Measurements from ENCODE around the gene UQCR11.
A peak's percentile ranks its signal among the peaks of the same experiment; 100 is the strongest.
"Not testable (repeated sequence)": the region's sequence is repeated elsewhere in the genome, so short reads cannot be mapped to it uniquely, and the experiment has no call there.

UQCR11 gene

GRCh38 chr19:1605236-1606137, at the start of gene UQCR11:
UQCR11 (minus strand) TSS chr19:1605462; CDS start chr19:1605409, 53 bp downstream.
- peak; percentile 81 for DNase-seq

- DNase-seq: no peak
Measured at GRCh38 chr19:1654178-1654792, 49.0 kb upstream of the UQCR11 start.

DNA sequence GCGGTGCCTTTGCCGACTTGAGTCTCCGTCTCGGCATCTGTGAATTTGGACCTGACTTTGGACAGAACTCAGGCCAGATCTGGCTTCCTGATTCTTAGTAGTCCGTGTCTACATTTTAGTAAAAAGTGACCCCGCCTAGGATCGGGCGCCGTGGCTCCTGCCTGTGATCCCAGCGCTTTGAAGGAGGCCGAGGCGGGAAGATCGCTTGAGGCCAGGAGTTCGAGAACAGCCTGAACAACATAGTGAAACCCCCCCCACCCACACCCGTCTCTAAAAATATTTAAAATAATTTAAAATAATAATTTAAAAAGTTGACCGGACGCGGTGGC, 48.0 kb upstream of the UQCR11 start:
- peak; percentile 52 for DNase-seq

DNA sequence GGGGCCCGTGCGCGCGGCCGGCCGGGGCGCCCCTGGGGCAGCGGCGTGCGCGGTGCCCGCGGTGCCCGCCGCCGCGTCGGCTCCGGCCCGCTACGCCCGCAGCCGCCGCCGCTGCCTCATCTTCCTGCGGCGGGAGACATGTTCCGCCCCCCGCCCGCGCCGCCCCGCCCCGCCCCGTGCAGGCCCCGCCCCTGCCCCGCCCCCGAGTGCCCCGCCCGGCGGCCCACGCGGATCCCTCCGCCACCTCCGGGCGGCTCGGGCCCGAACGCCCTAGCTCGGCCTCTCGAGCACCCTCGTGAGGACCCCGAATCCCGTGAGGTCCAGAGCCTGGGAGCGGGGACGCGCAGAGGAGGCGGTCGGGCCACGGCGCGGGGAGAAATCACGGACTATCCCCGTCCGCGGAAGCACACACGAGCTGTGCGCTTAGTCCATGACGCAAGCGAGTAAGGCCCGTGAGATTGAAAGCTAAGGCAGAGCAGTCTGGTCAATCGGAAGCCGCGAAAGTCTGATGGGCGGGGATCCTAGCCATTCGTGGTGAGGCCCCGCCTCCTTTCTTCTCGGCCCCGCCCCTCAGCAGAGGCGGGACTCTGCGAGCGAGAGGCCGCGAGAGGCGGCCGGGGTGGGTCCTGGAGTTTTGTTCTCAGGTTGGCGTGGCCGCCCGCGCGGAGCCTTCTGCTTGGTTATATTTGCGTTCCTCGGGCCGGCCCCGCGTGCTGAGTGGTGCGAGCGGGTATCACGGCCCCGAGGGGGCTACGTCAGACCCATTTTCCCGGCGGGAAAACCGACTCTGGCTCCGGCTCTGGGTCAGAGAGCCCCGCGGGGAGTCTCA, 47.4 kb upstream of the UQCR11 start, which contains the start of gene TCF3:
Gene TCF3, minus strand, starts transcription at position 145 of the 829 bp plus-strand sequence. CDS start 2,367 bp downstream, outside the sequence.
- DNase-seq: peak; percentile 90

DNA sequence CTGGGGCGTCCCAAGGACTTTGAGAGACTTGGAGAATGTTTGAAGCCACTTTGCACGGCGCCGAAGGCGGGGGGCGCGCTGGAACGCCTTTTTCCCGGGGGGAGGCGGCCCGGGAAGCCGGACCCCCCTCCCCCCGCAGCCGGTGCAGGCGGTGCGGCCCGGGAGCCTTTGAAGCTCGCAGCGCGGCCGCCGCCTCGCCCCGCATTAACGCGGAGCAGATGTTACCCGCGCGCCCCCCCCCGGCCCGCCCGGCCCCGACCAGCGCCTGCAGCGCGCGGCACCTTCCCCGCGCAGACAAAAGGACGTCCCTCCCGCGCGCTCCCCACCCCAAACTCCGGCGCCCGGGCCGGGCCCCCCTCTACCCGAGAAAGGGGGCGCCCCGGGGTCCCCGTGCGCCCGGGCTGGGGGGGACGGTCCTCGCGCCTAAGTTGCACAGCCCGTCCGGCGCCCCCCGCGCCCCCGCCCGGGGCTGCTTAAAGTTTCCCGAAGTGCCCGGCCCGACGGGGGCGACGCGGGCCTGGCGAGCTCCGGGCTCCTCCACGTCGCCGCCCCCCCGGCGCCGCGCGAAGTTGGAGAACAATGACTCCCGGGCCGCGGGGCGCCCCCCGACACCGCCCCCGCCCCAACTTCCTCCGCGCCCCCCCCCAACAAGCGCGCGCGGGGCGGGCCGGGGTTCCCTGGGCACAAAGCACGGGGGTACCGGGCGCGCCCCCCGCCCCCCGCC, 46.5 kb upstream of the UQCR11 start:
- peak; percentile 12 for DNase-seq

DNA sequence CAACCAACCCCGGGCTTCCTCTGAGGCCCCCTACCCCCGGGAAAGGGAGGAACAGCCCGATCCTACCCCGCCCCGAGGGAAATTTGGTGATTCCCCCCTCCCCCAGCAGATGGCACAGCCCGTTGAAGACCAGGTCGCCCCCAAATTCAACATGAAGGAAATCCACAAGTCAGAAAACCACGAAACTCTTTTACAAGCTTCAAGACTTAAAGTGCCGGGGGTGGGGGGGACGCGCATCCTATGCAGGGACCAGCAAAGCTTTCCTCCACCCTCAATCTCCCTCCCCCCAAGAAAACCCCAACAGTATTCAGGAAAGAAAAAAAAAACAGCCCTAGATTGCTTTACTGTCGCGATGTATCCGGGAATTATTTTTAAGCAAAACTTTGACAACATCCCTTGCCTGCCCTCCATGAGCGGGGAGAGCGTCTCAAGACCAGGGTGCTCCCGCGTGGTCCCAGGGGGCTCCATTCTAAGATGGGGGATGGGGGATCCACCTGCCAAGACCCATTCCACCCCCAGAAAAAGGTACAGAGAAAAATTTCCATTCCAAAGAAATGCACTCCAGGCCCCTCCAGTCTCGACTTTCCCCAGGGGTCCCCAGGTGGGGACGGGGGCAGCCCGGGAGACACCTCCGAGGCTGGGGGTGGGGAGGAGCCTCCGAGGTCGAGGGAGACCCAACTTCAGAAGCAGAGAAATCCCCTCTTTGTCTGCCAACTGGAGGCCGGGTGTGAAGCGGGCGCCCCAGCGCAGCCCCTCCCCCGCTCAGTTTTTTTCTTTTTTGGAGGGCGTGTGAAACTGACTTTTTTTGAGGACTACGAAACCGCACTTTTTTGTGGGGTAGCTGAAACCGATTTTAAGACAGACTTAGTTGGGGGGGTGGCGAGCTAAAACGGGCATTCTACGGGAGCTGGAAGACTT, 45.6 kb upstream of the UQCR11 start:
- no peak for DNase-seq

DNA sequence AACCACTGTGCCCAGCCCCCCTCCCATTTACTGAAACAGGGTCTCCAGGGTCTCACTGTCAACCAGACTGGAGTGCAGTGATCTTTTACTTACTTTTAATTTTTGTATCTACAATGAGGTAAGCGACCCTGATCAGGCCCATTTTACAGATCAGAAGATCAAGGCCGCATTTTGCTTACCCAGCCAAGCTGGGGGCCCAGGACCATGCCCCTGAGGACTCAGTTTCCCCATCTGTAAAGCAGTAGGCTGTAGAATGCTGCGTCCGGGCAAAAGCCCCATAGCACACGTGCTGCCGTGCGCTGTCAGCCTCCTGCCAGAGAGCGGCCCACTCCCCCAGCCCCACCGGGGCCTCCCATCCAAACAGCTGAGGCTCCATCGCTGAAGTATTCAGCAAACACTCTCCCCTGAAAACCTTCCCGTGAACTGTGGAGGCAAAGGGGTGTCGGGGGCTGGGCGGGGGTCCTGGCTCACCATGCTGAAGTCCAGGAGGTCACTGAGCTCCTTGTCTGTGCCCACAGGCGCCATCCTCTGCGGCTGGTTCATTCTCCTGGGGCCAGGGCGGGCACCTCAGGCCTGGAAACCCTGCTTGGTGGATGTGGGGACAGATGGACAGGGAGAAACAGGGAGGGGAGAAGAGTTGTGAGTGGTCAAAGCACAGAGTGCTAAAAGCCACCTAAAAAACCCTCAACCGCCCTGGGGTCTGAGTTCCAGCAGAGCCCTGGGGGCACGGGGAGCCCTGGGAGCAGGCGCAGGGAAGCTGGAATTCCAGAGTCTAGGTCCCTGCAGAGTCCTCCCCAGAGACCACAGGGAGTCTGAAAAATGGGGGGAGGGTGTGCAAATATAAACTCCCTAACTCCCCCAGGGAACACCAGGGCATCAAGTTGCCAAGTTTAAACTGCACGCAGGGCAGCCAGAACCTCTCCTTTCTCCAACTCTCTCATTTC, 44.7 kb upstream of the UQCR11 start:
- no peak for DNase-seq

- DNase-seq: no peak
Measured at GRCh38 chr19:1648920-1649541, 43.8 kb upstream of the UQCR11 start.

GRCh38 chr19:1648459-1648849, 43.2 kb upstream of the UQCR11 start:
- DNase-seq: no peak

DNA sequence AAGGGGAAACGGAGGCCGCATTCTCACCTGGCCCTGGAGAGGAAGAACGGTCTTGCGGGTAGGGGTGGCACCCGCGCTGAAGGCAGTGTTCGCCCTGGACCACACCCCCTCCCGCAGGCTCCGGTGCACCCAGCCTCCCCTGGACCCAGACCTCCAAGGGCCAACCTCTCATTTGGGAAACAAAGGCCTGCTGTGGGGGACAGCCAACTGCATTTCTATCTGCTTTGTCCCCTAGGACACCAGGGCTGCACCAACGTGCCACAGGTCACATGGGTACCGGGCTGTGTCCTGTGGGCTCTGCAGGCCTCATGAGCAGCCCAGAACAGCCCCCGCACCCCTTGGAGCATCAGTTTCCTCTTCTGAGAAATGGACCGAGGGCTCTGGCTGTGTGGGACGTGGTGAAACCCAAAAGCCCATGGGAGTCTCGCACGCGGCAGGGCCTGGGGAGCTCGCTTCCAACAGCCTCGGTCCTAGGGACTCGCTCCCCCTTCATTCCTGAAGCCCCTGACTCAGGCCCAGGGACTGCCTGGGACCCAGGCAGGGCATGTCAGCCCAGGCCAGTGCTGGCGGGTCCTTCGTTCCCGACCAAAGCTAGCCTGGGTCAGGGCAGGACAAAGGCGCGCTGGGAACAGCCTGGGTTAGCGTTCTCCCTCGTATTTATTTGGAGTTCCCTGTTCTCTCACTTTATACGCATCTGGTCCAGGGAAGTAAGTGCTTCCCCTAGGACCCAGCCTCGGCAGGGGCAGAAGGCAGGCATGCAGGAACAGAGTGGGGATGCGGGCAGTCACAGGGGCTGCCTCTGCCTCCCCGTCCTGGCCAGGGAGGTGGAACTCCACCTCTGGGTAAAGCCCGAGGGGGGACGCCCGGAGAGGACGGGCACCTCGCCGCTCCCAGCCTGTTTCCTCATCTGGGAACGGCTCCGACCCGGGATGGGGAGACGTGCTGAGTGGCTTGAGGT, 42.5 kb upstream of the UQCR11 start:
- no peak for DNase-seq

- no peak for DNase-seq
Measured at GRCh38 chr19:1646659-1647453, 41.6 kb upstream of the UQCR11 start.

DNA sequence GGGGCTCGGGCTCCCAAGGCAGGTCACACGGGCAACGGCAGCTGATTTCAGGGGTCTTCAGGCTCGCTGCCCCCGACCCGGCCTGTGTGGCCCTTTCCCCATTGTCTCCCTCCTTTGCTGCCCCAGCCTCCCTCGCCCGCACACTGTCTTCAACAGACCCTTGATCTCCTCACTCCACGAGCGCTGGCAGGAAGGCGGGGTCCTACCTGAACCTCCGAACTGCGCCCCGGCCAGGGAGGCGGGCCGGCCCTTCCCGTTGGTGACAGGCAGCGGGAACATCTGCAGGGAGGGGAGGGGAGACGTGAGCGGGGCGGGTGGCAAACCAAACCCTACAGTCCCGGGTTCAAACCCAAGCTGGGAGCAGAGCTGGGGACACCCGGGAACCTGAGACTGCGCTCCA, 40.9 kb upstream of the UQCR11 start:
- no peak for DNase-seq

DNA sequence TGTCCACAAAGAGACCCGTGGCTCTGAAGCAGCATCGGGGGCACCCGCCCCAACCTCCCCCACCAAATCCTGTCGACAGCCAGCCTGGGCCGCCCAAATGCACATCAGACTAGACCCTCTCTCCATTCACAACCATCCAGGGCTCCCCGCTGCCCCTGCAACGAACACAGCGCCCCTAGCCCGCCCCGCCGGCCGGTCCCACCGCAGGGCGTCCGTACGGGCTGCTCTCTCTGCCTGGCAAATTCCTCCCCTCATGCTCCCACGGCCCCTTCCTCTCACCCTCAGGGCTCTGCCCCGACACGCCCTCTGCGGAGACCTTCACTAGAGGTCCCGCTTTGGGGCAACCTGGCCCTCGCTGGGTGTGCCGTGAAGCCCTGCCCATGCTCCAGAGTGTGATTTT, 40.0 kb upstream of the UQCR11 start:
- no peak for DNase-seq

- DNase-seq: no peak
Measured at GRCh38 chr19:1644070-1644469, 38.8 kb upstream of the UQCR11 start.

DNA sequence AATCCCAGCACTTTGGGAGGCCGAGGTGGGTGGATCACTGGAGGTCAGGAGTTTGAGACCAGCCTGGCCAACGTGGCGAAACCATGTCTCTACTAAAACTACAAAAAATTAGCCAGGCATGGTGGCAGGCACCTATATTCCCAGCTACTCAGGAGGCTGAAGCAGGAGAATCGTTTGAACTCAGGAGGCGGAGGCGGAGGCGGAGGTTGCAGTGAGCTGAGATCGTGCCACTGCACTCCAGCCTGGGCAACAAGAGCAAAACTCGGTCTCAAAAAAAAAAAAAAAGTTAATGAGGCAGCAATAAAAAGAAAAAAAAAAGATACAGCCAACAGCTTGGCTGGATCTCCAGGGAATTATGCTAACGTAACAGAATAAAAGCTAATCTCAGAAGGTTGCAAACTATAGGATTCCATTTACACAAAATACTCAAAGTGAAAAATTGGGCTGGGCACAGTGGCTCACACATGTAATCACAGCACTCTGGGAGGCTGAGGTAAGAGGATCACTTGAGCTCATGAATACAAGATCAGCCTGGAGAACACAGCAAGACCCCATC, 35.7 kb upstream of the UQCR11 start:
- DNase-seq: not testable (repeated sequence)

DNA sequence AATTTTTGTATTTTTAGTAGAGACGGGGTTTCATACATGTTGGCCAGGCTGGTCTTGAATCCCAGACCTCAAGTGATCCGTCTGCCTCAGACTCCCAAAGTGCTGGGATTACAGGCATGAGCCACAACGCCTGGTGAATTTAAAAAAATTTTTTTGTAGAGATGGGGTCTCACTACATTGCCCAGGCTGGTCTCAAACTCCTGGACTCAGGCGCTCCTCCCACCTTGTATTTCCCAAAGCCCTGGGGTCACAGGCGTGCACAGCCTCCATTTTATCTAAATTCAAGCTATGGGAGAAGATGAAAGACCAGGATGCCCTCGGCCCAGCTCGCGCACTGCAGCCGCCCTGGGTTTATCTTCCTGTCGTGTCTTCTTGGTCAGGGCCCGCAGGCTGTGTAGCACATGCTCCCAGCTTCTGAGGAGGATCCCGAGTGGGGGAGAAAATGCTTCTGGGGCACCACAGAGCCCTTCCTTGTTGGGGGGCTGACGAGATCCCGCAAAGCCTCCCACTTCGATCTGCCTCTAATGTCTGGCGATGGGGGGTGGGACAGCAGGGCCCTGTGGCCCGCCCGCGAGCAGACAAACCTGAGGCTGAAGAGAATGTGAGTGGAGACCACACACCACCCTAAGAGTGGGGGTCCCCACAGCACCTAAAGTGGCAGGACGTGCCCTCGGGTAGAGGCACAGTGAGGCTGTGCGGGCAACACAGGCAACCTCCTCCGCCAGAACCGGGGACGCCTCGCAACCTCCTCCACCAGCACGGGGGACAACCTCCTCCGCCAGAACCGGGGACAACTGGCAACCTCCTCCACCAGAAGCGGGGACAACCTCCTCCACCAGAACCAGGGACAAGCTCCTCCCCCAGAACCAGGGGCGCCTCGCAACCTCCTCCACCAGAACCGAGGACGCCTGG, 31.3 kb upstream of the UQCR11 start:
- DNase-seq: no peak

DNA sequence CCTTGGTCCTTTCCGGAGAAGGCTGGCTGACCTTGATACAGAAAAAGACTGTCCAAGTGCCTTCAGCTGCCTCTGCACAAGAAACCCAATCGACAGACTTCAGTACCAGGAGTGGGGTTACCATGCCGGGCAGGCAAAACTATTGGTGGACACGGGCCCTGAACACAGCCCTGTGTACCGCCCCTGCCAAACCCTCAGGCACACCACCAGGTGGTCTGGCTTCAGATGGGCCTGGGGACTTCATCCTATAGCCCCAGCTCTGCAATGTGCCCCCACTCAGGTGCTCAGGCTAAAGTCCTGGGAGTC, 29.6 kb upstream of the UQCR11 start:
- no peak for DNase-seq

All from NCI-H510A treated with DMSO at 0.1 percent for 48 hours (cell line).